RWPE1 (cell line): ENCODE measurements around the gene C10orf95.

ENCODE experiments used
- CTCF ChIA-PET: fragments of 350-600 bp; sonication (Branson Sonifier 250); formaldehyde crosslinking; extraction: SDS; loops from one replicate; lab custom pipeline; 2021; lab: Yijun Ruan, JAX
- POLR2A ChIA-PET: fragments of 400-600 bp; formaldehyde crosslinking; extraction: SDS; loops from one replicate; lab custom pipeline; 2020; ENCODE audit warnings: antibody characterized with exemption; ENCODE audit not compliant: low non-redundant PET; lab: Yijun Ruan, JAX
- DNase-seq: peaks from one replicate; pipeline ENCODE4 v3.0.0; 2012; ENCODE audit warnings: low spot score
- H3K27ac ChIP-seq: fragments of 450-650 bp; 2 replicates; pipeline ENCODE4 v1.5.1; 2017
- CTCF ChIP-seq: fragments of 450-650 bp; conservative IDR thresholded peaks from 2 replicates; pipeline ENCODE4 v1.5.1; 2017; ENCODE audit warnings: low read depth, mild to moderate bottlenecking

C10orf95 gene

GRCh38 chr10:102402512-102402896 is 48.8 kb downstream of the C10orf95 start:
- no peak for TF ChIP-seq CTCF
- H3K27ac ChIP-seq, result peak overlapping the region; percentile 85
- no peak for DNase-seq
- ChIA-PET CTCF (interaction anchor here (0.7 to 8.9 kb wide), 6 partner anchors 9 to 172 kb away, joined by 3 to 79 read pairs (median 5); partner anchors contain the start of gene FBXL15), POLR2A (no interaction called here)

- H3K27ac ChIP-seq, result peak overlapping the region; percentile 85
- no peak for TF ChIP-seq CTCF
- ChIA-PET CTCF (interaction anchor here (0.7 to 8.9 kb wide), 5 partner anchors 8 to 171 kb away, joined by 3 to 79 read pairs (median 5); partner anchors contain the start of gene FBXL15), POLR2A (no interaction called here)
- DNase-seq, result peak; percentile 94
Measured at GRCh38 chr10:102401735-102402511, 49.4 kb downstream of the C10orf95 start.

DNA sequence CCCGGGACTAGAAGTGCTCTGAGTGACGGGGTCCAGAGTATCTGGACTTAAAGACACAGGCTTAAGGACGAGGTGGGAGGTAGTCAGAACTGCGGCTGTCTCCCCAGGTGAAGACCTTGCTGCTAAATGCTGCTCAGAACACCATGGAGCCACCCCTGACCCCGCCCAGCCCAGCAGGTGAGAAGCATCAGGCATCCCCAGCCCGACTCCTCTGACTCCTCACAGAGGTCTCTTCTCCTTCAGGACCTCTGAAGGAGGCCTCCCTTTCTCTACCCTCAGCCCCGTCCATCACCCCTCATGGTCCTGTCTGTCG is 50.0 kb downstream of the C10orf95 start:
- ChIA-PET CTCF (interaction anchor here (0.6 to 8.9 kb wide), 4 partner anchors 11 to 257 kb away, joined by 3 to 79 read pairs (median 21); partner anchors contain the start of gene FBXL15), POLR2A (no interaction called here)
- no peak for TF ChIP-seq CTCF
- peak overlapping the region; percentile 85 for H3K27ac ChIP-seq
- DNase-seq, result no peak

DNA sequence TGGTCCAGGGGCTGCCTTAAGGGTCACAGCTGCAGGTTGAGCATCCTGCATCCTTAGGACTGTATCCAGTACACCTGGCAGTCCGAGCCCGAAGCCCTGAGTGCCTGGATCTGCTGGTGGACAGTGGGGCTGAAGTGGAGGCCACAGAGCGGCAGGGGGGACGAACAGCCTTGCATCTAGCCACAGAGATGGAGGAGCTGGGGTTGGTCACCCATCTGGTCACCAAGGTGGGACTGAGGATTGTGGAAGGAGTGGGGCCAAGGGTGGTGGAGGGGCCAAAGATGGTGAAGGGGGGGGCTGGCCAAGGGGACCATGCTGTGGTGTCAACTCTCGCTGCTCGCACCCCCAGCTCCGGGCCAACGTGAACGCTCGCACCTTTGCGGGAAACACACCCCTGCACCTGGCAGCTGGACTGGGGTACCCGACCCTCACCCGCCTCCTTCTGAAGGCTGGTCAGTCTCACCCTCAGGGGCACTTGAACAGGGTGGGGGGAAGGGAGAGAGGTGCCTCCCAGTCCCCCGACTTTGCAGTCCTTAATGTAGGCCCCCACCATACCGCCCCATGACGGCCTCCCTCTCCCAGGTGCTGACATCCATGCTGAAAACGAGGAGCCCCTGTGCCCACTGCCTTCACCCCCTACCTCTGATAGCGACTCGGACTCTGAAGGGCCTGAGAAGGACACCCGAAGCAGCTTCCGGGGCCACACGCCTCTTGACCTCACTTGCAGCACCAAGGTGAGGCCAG is 50.6 kb downstream of the C10orf95 start:
- ChIA-PET CTCF (interaction anchor here (0.6 to 8.9 kb wide), 15 partner anchors 10 to 258 kb away, joined by 3 to 108 read pairs (median 6); partner anchors contain the start of genes C10orf95, FBXL15 and PSD), POLR2A (no interaction called here)
- no peak for TF ChIP-seq CTCF
- DNase-seq, result no peak
- H3K27ac ChIP-seq, result peak overlapping the region; percentile 85

DNA sequence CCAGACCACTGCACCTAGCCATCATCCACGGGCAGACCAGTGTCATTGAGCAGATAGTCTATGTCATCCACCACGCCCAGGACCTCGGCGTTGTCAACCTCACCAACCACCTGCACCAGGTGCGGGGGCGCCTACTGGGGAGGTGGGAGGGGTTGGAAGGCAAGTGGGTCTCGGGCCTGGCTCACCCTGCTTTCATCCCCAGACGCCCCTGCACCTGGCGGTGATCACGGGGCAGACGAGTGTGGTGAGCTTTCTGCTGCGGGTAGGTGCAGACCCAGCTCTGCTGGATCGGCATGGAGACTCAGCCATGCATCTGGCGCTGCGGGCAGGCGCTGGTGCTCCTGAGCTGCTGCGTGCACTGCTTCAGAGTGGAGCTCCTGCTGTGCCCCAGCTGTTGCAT is 51.3 kb downstream of the C10orf95 start:
- DNase-seq, result no peak
- ChIA-PET CTCF (interaction anchor here (0.5 to 8.9 kb wide), 21 partner anchors 10 to 566 kb away, joined by 3 to 108 read pairs (median 4); partner anchors contain the start of genes C10orf95, ELOVL3, FBXL15 and PSD), POLR2A (no interaction called here)
- peak overlapping the region; percentile 85 for H3K27ac ChIP-seq
- TF ChIP-seq CTCF, result no peak
